ENCODE results near the gene SLC22A12.
"Not testable (repeated sequence)": the region's sequence is repeated elsewhere in the genome, so short reads cannot be mapped to it uniquely, and the experiment has no call there.

The SLC22A12 gene

GRCh38 chr11:64593156-64594105, 2.4 kb downstream of the SLC22A12 start:
- no peaks in the 10 kb centered on the region for H3K27me3 Mint-ChIP-seq
- peaks cover 3% of the 10 kb centered on the region for H3K36me3 Mint-ChIP-seq
- H3K27ac Mint-ChIP-seq: no peak overlapping the region
- no peak overlapping the region for H3K4me3 Mint-ChIP-seq
- no peaks in the 10 kb centered on the region for H3K4me1 Mint-ChIP-seq
- peaks cover 8% of the 10 kb centered on the region for H3K9me3 Mint-ChIP-seq

GRCh38 chr11:64594159-64594939, 3.3 kb downstream of the SLC22A12 start:
- no peak overlapping the region for H3K27ac Mint-ChIP-seq
- H3K27me3 Mint-ChIP-seq: no peaks in the 10 kb centered on the region
- H3K4me3 Mint-ChIP-seq: no peak overlapping the region
- peaks cover 2% of the 10 kb centered on the region for H3K9me3 Mint-ChIP-seq
- no peaks in the 10 kb centered on the region for H3K4me1 Mint-ChIP-seq
- peaks cover under 1% of the 10 kb centered on the region for H3K36me3 Mint-ChIP-seq

GRCh38 chr11:64595922-64596321, 4.9 kb downstream of the SLC22A12 start:
- not testable (repeated sequence) for H3K4me3 Mint-ChIP-seq, H3K9me3 Mint-ChIP-seq, H3K27me3 Mint-ChIP-seq, H3K4me1 Mint-ChIP-seq, H3K36me3 Mint-ChIP-seq, H3K27ac Mint-ChIP-seq

- Mint-ChIP-seq H3K4me1 (no peaks in the 10 kb centered on the region), H3K27me3 (no peaks in the 10 kb centered on the region), H3K27ac (peak overlapping the region; percentile 53), H3K9me3 (no peaks in the 10 kb centered on the region), H3K4me3 (no peak overlapping the region), H3K36me3 (no peaks in the 10 kb centered on the region)
Measured at GRCh38 chr11:64597671-64598101, 6.7 kb downstream of the SLC22A12 start.

GRCh38 chr11:64598106-64598796, 7.2 kb downstream of the SLC22A12 start:
- no peaks in the 10 kb centered on the region for H3K27me3 Mint-ChIP-seq
- H3K27ac Mint-ChIP-seq: peak overlapping the region; percentile 53
- no peaks in the 10 kb centered on the region for H3K9me3 Mint-ChIP-seq
- no peak overlapping the region for H3K4me3 Mint-ChIP-seq
- H3K4me1 Mint-ChIP-seq: no peaks in the 10 kb centered on the region
- H3K36me3 Mint-ChIP-seq: no peaks in the 10 kb centered on the region

GRCh38 chr11:64598797-64599697, 8.0 kb downstream of the SLC22A12 start:
- no peaks in the 10 kb centered on the region for H3K9me3 Mint-ChIP-seq
- no peaks in the 10 kb centered on the region for H3K27me3 Mint-ChIP-seq
- H3K4me3 Mint-ChIP-seq: no peak overlapping the region
- H3K27ac Mint-ChIP-seq: no peak overlapping the region
- H3K4me1 Mint-ChIP-seq: no peaks in the 10 kb centered on the region
- H3K36me3 Mint-ChIP-seq: no peaks in the 10 kb centered on the region

- Mint-ChIP-seq H3K27ac (no peak overlapping the region), H3K27me3 (no peaks in the 10 kb centered on the region), H3K9me3 (no peaks in the 10 kb centered on the region), H3K4me3 (no peak overlapping the region), H3K36me3 (no peaks in the 10 kb centered on the region), H3K4me1 (no peaks in the 10 kb centered on the region)
Measured at GRCh38 chr11:64599698-64600211, 8.7 kb downstream of the SLC22A12 start.

GRCh38 chr11:64600281-64600992, 9.4 kb downstream of the SLC22A12 start:
- H3K36me3 Mint-ChIP-seq: no peaks in the 10 kb centered on the region
- H3K4me1 Mint-ChIP-seq: no peaks in the 10 kb centered on the region
- H3K4me3 Mint-ChIP-seq: no peak overlapping the region
- no peak overlapping the region for H3K27ac Mint-ChIP-seq
- no peaks in the 10 kb centered on the region for H3K9me3 Mint-ChIP-seq
- no peaks in the 10 kb centered on the region for H3K27me3 Mint-ChIP-seq

GRCh38 chr11:64601605-64602465, 10.8 kb downstream of the SLC22A12 start:
- H3K27ac Mint-ChIP-seq: no peak overlapping the region

GRCh38 chr11:64602466-64603070, 11.5 kb downstream of the SLC22A12 start:
- Mint-ChIP-seq H3K4me1 (no peaks in the 10 kb centered on the region), H3K9me3 (no peaks in the 10 kb centered on the region), H3K4me3 (no peak overlapping the region)

More at GRCh38 chr11:64601605-64602465, 10.8 kb downstream of the SLC22A12 start:
- Mint-ChIP-seq H3K4me1 (no peaks in the 10 kb centered on the region), H3K27me3 (no peaks in the 10 kb centered on the region), H3K36me3 (no peaks in the 10 kb centered on the region), H3K4me3 (no peak overlapping the region), H3K9me3 (no peaks in the 10 kb centered on the region)

GRCh38 chr11:64603411-64604110, 12.5 kb downstream of the SLC22A12 start:
- Mint-ChIP-seq H3K9me3 (no peaks in the 10 kb centered on the region), H3K27me3 (no peaks in the 10 kb centered on the region), H3K36me3 (no peaks in the 10 kb centered on the region), H3K27ac (no peak overlapping the region), H3K4me1 (no peaks in the 10 kb centered on the region), H3K4me3 (no peak overlapping the region)

More at GRCh38 chr11:64602466-64603070, 11.5 kb downstream of the SLC22A12 start:
- no peak overlapping the region for H3K27ac Mint-ChIP-seq
- no peaks in the 10 kb centered on the region for H3K27me3 Mint-ChIP-seq
- no peaks in the 10 kb centered on the region for H3K36me3 Mint-ChIP-seq

- Mint-ChIP-seq H3K27ac (no peak overlapping the region), H3K4me3 (no peak overlapping the region), H3K9me3 (no peaks in the 10 kb centered on the region), H3K27me3 (no peaks in the 10 kb centered on the region), H3K36me3 (no peaks in the 10 kb centered on the region), H3K4me1 (no peaks in the 10 kb centered on the region)
Measured at GRCh38 chr11:64604458-64605243, 13.6 kb downstream of the SLC22A12 start.

Measured in activated naive CD4-positive, alpha-beta T cell treated with anti-CD3 and anti-CD28 coated beads, Interleukin-2, amount 50 U/mL, for 24 hours (primary cell).